Ishikawa (cell line): Measurements from ENCODE around the gene PTCD2.

Experiments
- CEBPB ChIP-seq: IDR thresholded peaks from 2 replicates; pipeline ENCODE4 v1.6.1; 2012
- EGR1 ChIP-seq: IDR thresholded peaks from 2 replicates; pipeline ENCODE4 v1.6.1; 2012
- EP300 ChIP-seq: IDR thresholded peaks from 2 replicates; pipeline ENCODE4 v1.6.1; 2012; ENCODE audit warnings: borderline replicate concordance
- FOXM1 ChIP-seq: IDR thresholded peaks from 2 replicates; pipeline ENCODE4 v1.6.1; 2012; ENCODE audit warnings: low read depth, borderline replicate concordance
- MAX ChIP-seq: IDR thresholded peaks from 2 replicates; pipeline ENCODE4 v1.6.1; 2012
- NFIC ChIP-seq: IDR thresholded peaks from 2 replicates; pipeline ENCODE4 v1.6.1; 2012
- RAD21 ChIP-seq: IDR thresholded peaks from 2 replicates; pipeline ENCODE4 v1.6.1; 2012; ENCODE audit warnings: low read depth
- REST ChIP-seq: IDR thresholded peaks from 2 replicates; pipeline ENCODE4 v1.6.1; 2012; ENCODE audit warnings: low read depth, mild to moderate bottlenecking
- TAF1 ChIP-seq: IDR thresholded peaks from 2 replicates; pipeline ENCODE4 v1.6.1; 2012; ENCODE audit warnings: low read depth, mild to moderate bottlenecking
- TCF12 ChIP-seq: IDR thresholded peaks from 2 replicates; pipeline ENCODE4 v1.6.1; 2012; ENCODE audit warnings: low read depth
- TEAD4 ChIP-seq: IDR thresholded peaks from 2 replicates; pipeline ENCODE4 v1.6.1; 2012
- USF1 ChIP-seq: IDR thresholded peaks from 2 replicates; pipeline ENCODE4 v1.6.1; 2012
- YY1 ChIP-seq: IDR thresholded peaks from 2 replicates; pipeline ENCODE4 v1.6.1; 2012; ENCODE audit warnings: low read depth
- ZBTB7A ChIP-seq: IDR thresholded peaks from 2 replicates; pipeline ENCODE4 v1.6.1; 2012; ENCODE audit warnings: low read depth

GRCh38 chr5:72305194-72306142 is 14.7 kb upstream of the PTCD2 start:
- TF ChIP-seq EGR1 = no peak
- TF ChIP-seq EP300 = no peak
- no peak for TF ChIP-seq MAX
- no peak for TF ChIP-seq TAF1
- TF ChIP-seq TEAD4 = no peak
- no peak for TF ChIP-seq REST
- TF ChIP-seq FOXM1 = no peak
- TF ChIP-seq CEBPB = no peak
- no peak for TF ChIP-seq ZBTB7A
- TF ChIP-seq RAD21 = no peak
- no peak for TF ChIP-seq NFIC
- no peak for TF ChIP-seq YY1
- TF ChIP-seq USF1 = no peak
- no peak for TF ChIP-seq TCF12
